ENCODE data around the gene LMO2. TPM values are rescaled to one million over a fixed set of nuclear protein-coding genes. Genes with fewer than 3 reads are reported as not detected.

Gene LMO2
- total and polyA plus RNA-seq, 2 donors (not counting 3 experiments of a cell fraction or from before 2014, with no cell fraction given), result 60.4 to 66.8 TPM

- Histone ChIP-seq H4K20me1 (replicated peaks; ENCODE audit: control insufficient read depth, extremely low read depth, insufficient read depth, low read length) (no peaks in the 10 kb centered on the region), H2AFZ (ENCODE audit: low read depth, low read length) (no peak overlapping the region), H3K79me2 (ENCODE audit: control insufficient read depth, insufficient read depth, low read length) (no peaks in the 10 kb centered on the region), H3K4me1 (ENCODE audit: control insufficient read depth, extremely low read depth, insufficient read depth, low read length) (no peaks in the 10 kb centered on the region), H3K9me1 (replicated peaks; ENCODE audit: control insufficient read depth, extremely low read depth, insufficient read depth, low read length) (no peaks in the 10 kb centered on the region), H3K27me3 (ENCODE audit: control insufficient read depth in 2 of 2, insufficient read depth in 2 of 2, low read length in 2 of 2) (peaks cover 15 to 36% of the 10 kb centered on the region in 2 experiments), H3K27ac (ENCODE audit: insufficient read depth, low read depth, low read length) (no peak overlapping the region), H3K36me3 (ENCODE audit: control insufficient read depth in 2 of 2, extremely low read depth in 1 of 2, insufficient read depth in 2 of 2, low read length in 2 of 2) (no peaks in the 10 kb centered on the region), H3K4me3 (replicated peaks in 1 of 3; ENCODE audit: insufficient read depth in 1 of 3, low read depth in 1 of 3, low read length in 3 of 3) (no peak overlapping the region), H3K4me2 (ENCODE audit: insufficient read depth, low read length) (no peak overlapping the region), H3K9ac (replicated peaks; ENCODE audit: extremely low read depth, insufficient read depth, low read length) (no peak overlapping the region), H3K9me3 (replicated peaks; ENCODE audit: control insufficient read depth, insufficient read depth, low read length) (no peaks in the 10 kb centered on the region)
- DNase-seq (ENCODE audit: low read depth, low spot score) (no peak), FAIRE-seq (no peak)
- TF ChIP-seq MYC (IDR thresholded peaks at IDR 0.05; ENCODE audit: low read depth, low read length), result no peak
- no peak for TF ChIP-seq JUN (IDR thresholded peaks at IDR 0.05; ENCODE audit: borderline replicate concordance, insufficient read depth, insufficient read length, low read depth)
- no peak for TF ChIP-seq EZH2 (IDR thresholded peaks at IDR 0.05; ENCODE audit: borderline replicate concordance, low read depth, low read length, severe bottlenecking)
- no peak for TF ChIP-seq POLR2A (IDR thresholded peaks at IDR 0.05; ENCODE audit: low read depth, low read length)
- BruUV-seq (replicated peaks), result no TSS peak
- dilution Hi-C loops (cut with MboI; ENCODE audit: extremely low pct_ligation_motif_present, low sequenced_read_pairs), result no loop called here
- intact Hi-C loops (cut with micrococcal nuclease), result no loop called here
- ChIA-PET CTCF (no interaction called here), POLR2A (interaction anchor here (0.7 kb wide), 1 partner anchor 931 kb away, joined by 3 read pairs; no protein-coding TSS in a partner anchor)
Measured at GRCh38 chr11:33879375-33879774, 12.5 kb downstream of the LMO2 start.

GRCh38 chr11:33877038-33877437, 14.8 kb downstream of the LMO2 start:
- FAIRE-seq (no peak), DNase-seq (ENCODE audit: low read depth, low spot score) (no peak)
- ChIA-PET CTCF (no interaction called here), POLR2A (no interaction called here)
- Histone ChIP-seq H2AFZ (ENCODE audit: low read depth, low read length) (no peak overlapping the region), H3K9me3 (replicated peaks; ENCODE audit: control insufficient read depth, insufficient read depth, low read length) (no peaks in the 10 kb centered on the region), H3K9me1 (replicated peaks; ENCODE audit: control insufficient read depth, extremely low read depth, insufficient read depth, low read length) (no peaks in the 10 kb centered on the region), H3K4me2 (ENCODE audit: insufficient read depth, low read length) (no peak overlapping the region), H3K4me1 (ENCODE audit: control insufficient read depth, extremely low read depth, insufficient read depth, low read length) (no peaks in the 10 kb centered on the region), H4K20me1 (replicated peaks; ENCODE audit: control insufficient read depth, extremely low read depth, insufficient read depth, low read length) (no peaks in the 10 kb centered on the region), H3K27ac (ENCODE audit: insufficient read depth, low read depth, low read length) (no peak overlapping the region), H3K79me2 (ENCODE audit: control insufficient read depth, insufficient read depth, low read length) (no peaks in the 10 kb centered on the region), H3K9ac (replicated peaks; ENCODE audit: extremely low read depth, insufficient read depth, low read length) (no peak overlapping the region), H3K27me3 (ENCODE audit: control insufficient read depth in 2 of 2, insufficient read depth in 2 of 2, low read length in 2 of 2) (peaks cover 6 to 24% of the 10 kb centered on the region in 2 experiments), H3K4me3 (replicated peaks in 1 of 3; ENCODE audit: insufficient read depth in 1 of 3, low read depth in 1 of 3, low read length in 3 of 3) (no peak overlapping the region), H3K36me3 (ENCODE audit: control insufficient read depth in 2 of 2, extremely low read depth in 1 of 2, insufficient read depth in 2 of 2, low read length in 2 of 2) (no peaks in the 10 kb centered on the region)
- intact Hi-C loops (cut with micrococcal nuclease) (no loop called here), dilution Hi-C loops (cut with MboI; ENCODE audit: extremely low pct_ligation_motif_present, low sequenced_read_pairs) (no loop called here)
- no TSS peak for BruUV-seq (replicated peaks)
- TF ChIP-seq CTCF (IDR thresholded peaks at IDR 0.05; ENCODE audit: extremely low read depth in 1 of 2, insufficient read depth in 1 of 2, low read depth in 1 of 2, low read length in 2 of 2), result no peak
- TF ChIP-seq MYC (IDR thresholded peaks at IDR 0.05; ENCODE audit: low read depth, low read length), result no peak
- TF ChIP-seq FOS (IDR thresholded peaks at IDR 0.05; ENCODE audit: borderline replicate concordance, insufficient read depth, low read length), result no peak
- no peak for TF ChIP-seq EZH2 (IDR thresholded peaks at IDR 0.05; ENCODE audit: borderline replicate concordance, low read depth, low read length, severe bottlenecking)
- no peak for TF ChIP-seq POLR2AphosphoS5 (IDR thresholded peaks at IDR 0.05; ENCODE audit: insufficient read depth, low read depth, low read length)
- TF ChIP-seq POLR2A (IDR thresholded peaks at IDR 0.05; ENCODE audit: low read depth, low read length), result no peak
- no peak for TF ChIP-seq GATA2 (IDR thresholded peaks at IDR 0.05; ENCODE audit: insufficient read depth, insufficient read length, low read depth, low read length)
- TF ChIP-seq JUN (IDR thresholded peaks at IDR 0.05; ENCODE audit: borderline replicate concordance, insufficient read depth, insufficient read length, low read depth), result no peak
- no peak for TF ChIP-seq MAX (IDR thresholded peaks at IDR 0.05; ENCODE audit: insufficient read depth, insufficient read length)

Measured in endothelial cell of umbilical vein (primary cell).